ENCODE data around the gene ARPC5L.

ARPC5L gene

DNA sequence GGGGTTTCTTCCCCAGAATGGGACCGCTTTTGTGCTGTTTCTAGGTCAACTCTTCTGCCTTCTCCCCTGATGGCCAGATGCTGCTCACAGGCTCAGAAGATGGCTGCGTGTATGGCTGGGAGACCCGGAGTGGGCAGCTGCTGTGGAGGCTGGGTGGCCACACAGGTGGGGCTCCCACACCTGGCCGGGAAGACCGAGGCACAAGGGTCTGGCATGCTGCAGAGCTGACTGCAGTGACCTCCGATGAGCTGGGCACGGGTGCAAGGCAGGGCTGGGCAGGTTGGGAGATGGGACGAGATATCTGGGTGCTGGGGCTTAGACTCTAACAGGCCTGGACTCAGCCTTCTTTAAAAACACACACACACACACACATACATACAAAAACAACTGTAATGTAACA is 7.8 kb upstream of the ARPC5L start:
- no peak for DNase-seq (ENCODE audit: extremely low read depth, insufficient read length)
- Histone ChIP-seq H3K4me3 (replicated peaks; ENCODE audit: low read depth, low read length) (no peak overlapping the region), H3K27me3 (replicated peaks; ENCODE audit: control insufficient read depth, insufficient read depth, low read length) (no peaks in the 10 kb centered on the region), H3K36me3 (ENCODE audit: control insufficient read depth, insufficient read depth, low read length) (peaks cover 27% of the 10 kb centered on the region)
- TF ChIP-seq, protein P1, sequence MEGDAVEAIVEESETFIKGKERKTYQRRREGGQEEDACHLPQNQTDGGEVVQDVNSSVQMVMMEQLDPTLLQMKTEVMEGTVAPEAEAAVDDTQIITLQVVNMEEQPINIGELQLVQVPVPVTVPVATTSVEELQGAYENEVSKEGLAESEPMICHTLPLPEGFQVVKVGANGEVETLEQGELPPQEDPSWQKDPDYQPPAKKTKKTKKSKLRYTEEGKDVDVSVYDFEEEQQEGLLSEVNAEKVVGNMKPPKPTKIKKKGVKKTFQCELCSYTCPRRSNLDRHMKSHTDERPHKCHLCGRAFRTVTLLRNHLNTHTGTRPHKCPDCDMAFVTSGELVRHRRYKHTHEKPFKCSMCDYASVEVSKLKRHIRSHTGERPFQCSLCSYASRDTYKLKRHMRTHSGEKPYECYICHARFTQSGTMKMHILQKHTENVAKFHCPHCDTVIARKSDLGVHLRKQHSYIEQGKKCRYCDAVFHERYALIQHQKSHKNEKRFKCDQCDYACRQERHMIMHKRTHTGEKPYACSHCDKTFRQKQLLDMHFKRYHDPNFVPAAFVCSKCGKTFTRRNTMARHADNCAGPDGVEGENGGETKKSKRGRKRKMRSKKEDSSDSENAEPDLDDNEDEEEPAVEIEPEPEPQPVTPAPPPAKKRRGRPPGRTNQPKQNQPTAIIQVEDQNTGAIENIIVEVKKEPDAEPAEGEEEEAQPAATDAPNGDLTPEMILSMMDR (IDR thresholded peaks at IDR 0.05; ENCODE audit: insufficient read depth, low read length, poor library complexity, severe bottlenecking): no peak

DNA sequence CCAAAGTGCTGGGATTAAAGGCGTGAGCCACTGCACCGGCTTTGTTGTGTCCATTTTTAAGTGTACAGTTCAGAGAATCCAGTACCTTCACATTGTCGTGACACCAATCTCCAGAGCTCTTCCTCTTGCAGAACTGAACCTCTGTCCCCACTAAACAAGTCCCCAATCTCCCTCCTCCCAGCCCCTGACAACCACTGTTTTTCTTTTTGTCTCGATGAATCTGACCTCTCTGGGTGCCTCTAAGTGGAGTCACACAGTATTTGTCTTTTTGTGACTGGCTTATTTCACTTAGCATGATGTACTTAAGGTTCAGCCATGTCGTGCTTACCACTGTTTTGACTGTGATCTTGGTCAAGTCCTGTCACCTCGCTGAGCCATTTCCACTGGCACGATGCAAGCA is 7.1 kb upstream of the ARPC5L start:
- H3K4me3 ChIP-seq (replicated peaks; ENCODE audit: low read depth, low read length): no peak overlapping the region
- TF ChIP-seq, protein P1 (IDR thresholded peaks at IDR 0.05; ENCODE audit: insufficient read depth, low read length, poor library complexity, severe bottlenecking): no peak
- DNase-seq (ENCODE audit: extremely low read depth, insufficient read length): no peak
- H3K36me3 ChIP-seq (ENCODE audit: control insufficient read depth, insufficient read depth, low read length): peaks cover 32% of the 10 kb centered on the region
- H3K27me3 ChIP-seq (replicated peaks; ENCODE audit: control insufficient read depth, insufficient read depth, low read length): no peaks in the 10 kb centered on the region

- H3K4me3 ChIP-seq (replicated peaks; ENCODE audit: low read depth, low read length): no peak overlapping the region
- peaks cover 36% of the 10 kb centered on the region for H3K36me3 ChIP-seq (ENCODE audit: control insufficient read depth, insufficient read depth, low read length)
- TF ChIP-seq, protein P1 (IDR thresholded peaks at IDR 0.05; ENCODE audit: insufficient read depth, low read length, poor library complexity, severe bottlenecking): no peak
- DNase-seq (ENCODE audit: extremely low read depth, insufficient read length): peak; percentile 58
- H3K27me3 ChIP-seq (replicated peaks; ENCODE audit: control insufficient read depth, insufficient read depth, low read length): no peaks in the 10 kb centered on the region
Observed at GRCh38 chr9:124855566-124855943, 6.4 kb upstream of the ARPC5L start.

GRCh38 chr9:124855944-124856765 is 5.8 kb upstream of the ARPC5L start:
- DNase-seq (ENCODE audit: extremely low read depth, insufficient read length): peak; percentile 55
- Histone ChIP-seq H3K4me3 (replicated peaks; ENCODE audit: low read depth, low read length) (no peak overlapping the region), H3K27me3 (replicated peaks; ENCODE audit: control insufficient read depth, insufficient read depth, low read length) (no peaks in the 10 kb centered on the region), H3K36me3 (ENCODE audit: control insufficient read depth, insufficient read depth, low read length) (peaks cover 38% of the 10 kb centered on the region)
- TF ChIP-seq, protein P1 (IDR thresholded peaks at IDR 0.05; ENCODE audit: insufficient read depth, low read length, poor library complexity, severe bottlenecking): peak; percentile 57

DNA sequence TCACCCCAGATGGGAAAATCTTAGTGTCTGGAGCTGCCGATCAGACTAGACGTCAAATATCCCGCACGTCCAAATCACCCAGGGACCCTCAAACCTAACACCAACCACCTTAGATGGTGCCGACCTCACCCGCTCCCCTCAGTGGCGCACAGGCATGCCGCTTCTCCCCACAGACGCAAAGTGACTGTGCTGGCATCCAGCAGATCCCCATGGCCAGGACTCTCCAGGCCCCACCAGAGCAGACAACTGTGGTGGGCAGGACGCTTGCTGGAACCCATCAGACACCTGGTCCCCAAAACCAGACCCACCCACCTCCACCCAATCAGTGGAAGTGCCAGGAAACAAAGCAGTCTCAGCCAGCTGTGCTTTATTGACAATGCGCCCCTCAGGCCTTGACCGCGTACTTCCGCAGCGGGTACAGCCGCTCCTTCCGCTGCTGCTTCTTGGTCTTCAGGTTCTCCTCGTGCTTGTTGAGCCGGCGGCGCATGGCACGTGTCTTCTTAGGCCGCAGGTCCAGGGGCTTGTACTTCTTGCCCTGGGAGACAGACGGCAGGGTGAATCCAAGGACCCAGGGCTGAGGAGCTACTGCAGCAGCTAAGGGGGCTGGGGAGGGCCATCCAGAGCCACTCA is 4.3 kb upstream of the ARPC5L start:
- H3K4me3 ChIP-seq (replicated peaks; ENCODE audit: low read depth, low read length): no peak overlapping the region
- TF ChIP-seq, protein P1 (IDR thresholded peaks at IDR 0.05; ENCODE audit: insufficient read depth, low read length, poor library complexity, severe bottlenecking): no peak
- peaks cover 38% of the 10 kb centered on the region for H3K36me3 ChIP-seq (ENCODE audit: control insufficient read depth, insufficient read depth, low read length)
- H3K27me3 ChIP-seq (replicated peaks; ENCODE audit: control insufficient read depth, insufficient read depth, low read length): no peaks in the 10 kb centered on the region
- no peak for DNase-seq (ENCODE audit: extremely low read depth, insufficient read length)

Measured in GM06990 (cell line).